ENCODE data around the gene RNF186.
A peak's percentile ranks its signal among the peaks of the same experiment; 100 is the strongest.
"Not testable (repeated sequence)": the region's sequence is repeated elsewhere in the genome, so short reads cannot be mapped to it uniquely, and the experiment has no call there.

Gene RNF186, protein sequence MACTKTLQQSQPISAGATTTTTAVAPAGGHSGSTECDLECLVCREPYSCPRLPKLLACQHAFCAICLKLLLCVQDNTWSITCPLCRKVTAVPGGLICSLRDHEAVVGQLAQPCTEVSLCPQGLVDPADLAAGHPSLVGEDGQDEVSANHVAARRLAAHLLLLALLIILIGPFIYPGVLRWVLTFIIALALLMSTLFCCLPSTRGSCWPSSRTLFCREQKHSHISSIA

DNA sequence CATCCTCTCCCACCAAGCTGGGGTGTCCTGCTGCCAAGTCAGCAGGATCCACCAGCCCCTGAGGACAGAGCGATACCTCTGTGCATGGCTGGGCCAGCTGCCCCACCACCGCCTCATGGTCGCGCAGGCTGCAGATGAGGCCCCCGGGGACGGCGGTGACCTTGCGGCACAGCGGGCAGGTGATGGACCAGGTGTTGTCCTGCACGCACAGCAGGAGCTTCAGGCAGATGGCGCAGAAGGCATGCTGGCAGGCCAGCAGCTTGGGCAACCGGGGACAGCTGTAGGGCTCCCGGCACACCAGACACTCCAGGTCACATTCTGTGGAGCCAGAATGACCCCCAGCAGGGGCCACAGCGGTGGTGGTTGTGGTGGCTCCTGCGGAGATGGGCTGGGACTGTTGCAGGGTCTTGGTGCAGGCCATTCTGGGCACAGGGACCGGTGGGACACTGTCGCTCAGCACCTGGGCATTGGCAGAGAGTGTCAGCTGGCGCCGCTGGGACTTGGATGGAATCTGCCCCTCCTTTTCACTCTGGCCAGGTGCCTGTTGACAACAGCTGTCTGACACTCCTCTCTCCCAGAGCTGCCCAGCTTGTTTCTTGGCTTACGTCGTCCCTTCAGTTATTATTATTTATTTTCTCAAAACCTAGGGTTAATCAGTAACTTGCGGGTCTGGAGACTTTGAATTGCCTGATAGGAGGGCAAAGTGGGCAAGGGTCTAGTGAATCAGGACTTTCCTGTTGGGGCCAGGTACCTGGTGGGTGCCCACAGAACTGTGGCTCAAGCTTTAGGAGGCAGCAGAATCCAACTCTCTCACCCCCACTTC, at the start of gene RNF186:
Gene RNF186, minus strand, starts transcription at position 603 of the 823 bp plus-strand sequence. Its CDS starts 182 bp downstream, at position 421.
- peak; percentile 85 for DNase-seq (ENCODE audit: low spot score)

DNA sequence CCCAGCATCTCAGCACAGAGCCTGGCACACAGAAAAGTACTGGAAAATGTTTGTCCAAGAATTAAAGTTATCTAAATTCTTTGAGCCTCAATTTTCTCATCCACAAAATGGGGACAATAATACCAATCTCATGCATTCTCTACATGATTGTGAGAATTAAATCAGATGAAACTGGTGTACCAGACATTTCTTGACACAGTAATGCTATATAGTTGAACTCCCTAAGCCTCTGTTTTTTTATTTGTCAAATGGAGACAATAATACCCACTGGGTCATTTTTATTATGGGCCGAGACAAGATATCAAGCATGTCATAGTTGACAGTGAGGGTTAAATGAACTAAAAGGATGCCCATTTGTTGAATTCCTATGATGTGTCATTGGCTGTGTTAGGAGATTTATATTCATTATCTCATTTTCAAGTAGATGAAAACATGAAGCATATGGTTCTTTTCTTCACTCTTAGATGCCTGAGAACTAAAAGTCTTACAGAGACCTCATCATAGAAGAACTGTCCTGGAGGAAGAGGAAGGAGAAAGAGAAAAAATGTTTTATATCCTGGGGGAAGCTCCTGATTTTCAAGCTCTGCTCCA, 49.6 kb upstream of the RNF186 start:
- no peak for DNase-seq (ENCODE audit: low spot score)

DNA sequence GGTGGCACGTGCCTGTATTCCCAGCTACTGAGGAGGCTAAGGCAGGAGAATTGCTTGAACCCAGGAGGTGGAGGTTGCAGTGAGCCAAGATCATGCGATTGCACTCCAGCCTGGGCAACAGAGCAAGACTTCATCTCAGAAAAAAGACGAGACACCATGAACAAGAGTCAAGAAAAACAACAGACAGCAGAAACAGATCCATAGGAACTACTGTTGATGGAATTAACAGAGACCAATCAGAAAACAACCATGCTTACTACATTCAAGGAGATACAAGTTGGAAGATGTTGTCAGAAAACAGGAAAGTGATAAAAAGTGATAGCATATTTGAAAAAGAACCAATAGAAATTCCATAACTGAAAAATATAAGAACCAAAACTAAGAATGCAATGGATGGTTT, 47.9 kb upstream of the RNF186 start:
- DNase-seq (ENCODE audit: low spot score), result no peak

DNA sequence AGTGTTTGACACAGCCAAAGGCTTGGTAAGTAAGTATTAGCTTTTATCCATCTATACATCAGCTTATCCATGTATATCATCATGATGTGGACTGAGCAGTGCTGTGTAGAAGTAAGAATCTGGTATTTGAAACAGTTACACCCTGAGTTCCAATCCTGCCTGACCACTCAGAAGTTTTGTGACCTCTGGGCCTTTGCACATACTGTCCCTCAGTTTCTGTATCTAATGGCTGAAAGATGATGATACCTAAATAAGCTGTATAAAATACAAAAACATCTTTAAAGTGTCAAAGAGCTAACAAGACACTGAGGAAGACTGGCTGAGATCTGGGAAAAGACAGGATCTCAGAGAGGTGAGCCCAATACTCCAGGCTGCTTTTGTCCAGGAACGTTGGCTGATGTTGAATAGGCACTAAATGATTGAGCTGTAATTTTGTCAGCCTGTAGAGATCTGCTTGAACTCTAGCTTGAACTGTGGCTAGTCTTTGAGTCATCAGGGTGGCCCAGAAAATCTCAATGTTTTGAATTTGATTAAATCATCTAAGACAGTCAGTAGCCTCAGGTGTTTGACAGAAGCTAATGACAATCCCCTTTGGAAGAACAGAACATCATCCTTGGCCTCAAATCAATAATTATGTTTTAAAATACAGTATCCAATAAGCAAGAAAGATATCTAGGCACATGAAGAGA, 46.9 kb upstream of the RNF186 start:
- no peak for DNase-seq (ENCODE audit: low spot score)

DNA sequence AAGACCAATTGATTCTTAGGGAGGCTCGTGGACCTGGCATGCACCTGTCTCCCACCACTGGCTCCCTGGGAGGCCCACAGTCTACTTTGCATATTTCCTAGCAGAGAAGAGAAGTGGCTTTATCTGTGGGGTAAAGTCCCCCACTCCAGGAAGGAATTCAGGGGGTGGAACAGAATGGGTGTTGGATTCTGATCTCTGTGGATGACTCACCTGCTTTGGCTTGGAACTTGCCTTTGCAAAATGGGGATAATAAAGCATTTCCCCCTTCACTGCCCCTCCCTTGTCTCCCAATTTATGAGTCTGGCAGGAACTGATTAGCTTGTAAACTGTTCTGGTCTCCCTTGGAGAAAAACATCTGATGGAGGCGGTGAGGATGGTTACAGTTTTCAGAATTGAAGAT, 46.0 kb upstream of the RNF186 start:
- DNase-seq (ENCODE audit: low spot score), result peak; percentile 64

DNA sequence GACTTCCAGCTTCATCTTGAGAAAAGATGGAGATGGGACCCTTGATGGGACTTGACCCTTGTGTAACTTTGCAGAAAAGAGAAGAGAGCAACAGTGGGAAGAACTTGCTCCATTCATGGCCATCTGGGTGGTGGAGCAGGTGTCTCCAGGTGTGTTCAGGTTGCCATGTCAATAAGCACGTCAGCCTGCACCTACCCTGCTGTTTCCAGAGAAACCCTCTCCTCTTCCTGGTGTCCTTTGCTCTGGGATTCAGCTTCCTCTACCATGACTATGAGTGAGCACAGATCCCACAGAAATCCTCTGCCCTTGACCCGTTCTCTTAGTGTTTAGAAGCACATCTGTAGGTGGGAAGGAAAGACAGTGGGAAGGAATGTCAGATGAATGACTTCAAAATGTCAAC, 45.3 kb upstream of the RNF186 start:
- peak; percentile 20 for DNase-seq (ENCODE audit: low spot score)

DNA sequence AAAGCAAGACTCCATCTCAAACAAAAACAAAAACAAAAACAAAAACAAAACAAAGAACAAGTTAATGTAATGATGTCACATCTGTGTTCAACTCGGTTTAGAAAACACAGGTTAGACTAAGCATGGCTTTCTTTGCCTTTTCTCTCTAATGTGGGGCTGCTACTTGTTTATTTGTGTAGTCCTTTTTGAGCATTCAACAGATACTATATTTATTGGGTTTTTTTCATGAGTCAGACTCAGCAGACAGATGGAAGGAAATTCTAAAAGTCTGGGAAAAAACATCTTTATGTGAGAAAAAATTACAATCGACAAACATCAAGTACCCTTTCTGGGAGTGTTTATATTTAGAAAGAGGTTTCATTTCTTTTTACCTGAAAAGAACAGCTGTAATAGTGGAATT, 44.8 kb upstream of the RNF186 start:
- DNase-seq (ENCODE audit: low spot score), result no peak

DNA sequence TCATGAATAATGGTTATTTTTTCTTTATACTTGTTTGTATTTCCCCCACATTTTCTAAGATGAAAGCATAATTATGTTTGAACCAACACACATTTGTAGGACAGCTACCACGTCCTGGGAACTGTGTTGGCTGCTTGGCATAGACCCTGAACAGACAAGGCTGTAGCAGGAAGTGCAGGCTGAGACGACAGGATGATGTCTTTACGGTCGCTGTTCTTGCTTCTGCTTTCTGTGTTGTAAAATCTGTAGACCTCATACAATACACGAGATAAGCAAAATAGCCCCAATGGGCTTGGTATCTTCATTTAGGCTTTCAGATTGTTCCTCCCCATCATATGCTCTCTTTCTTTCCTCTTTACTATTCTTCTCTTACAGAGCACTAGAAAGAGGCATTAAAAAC, 43.8 kb upstream of the RNF186 start:
- DNase-seq (ENCODE audit: low spot score), result no peak

DNA sequence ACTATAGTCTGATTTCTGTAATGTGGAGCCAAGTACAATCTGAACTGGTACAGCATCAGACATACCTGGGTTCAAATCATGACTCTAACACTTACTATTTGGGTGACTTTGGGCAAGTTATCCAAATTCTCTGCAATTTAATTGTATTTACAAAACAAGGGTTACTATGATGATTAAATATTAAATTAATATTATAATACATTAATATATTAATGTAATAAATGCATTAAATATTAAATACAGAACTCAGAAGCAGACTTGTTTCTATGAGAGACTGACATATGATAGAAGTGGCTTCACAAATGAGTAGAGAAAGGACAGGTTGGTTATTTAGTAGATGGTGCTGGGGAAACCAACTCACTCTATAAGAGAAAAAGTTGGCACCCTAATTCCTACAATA, 39.8 kb upstream of the RNF186 start:
- DNase-seq (ENCODE audit: low spot score), result no peak

DNA sequence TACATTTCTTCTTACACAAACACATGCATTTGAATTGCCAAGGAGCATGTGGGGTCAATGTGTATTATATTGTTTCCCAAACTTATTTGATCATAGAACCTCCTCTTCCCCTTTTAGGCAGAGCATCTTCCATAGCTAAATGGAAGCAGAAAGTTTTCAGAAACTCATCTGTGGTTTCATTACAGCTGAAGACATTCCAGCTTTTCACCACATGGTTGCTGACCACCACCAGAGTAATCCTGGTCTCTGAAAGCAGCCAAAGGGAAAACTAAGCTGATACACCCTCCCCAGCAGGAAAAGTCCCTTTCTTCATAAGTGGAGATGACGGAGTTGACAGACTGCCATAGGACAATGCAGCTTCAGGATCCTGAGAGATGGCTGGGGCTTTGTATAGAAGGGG, 37.0 kb upstream of the RNF186 start:
- DNase-seq (ENCODE audit: low spot score), result no peak

DNA sequence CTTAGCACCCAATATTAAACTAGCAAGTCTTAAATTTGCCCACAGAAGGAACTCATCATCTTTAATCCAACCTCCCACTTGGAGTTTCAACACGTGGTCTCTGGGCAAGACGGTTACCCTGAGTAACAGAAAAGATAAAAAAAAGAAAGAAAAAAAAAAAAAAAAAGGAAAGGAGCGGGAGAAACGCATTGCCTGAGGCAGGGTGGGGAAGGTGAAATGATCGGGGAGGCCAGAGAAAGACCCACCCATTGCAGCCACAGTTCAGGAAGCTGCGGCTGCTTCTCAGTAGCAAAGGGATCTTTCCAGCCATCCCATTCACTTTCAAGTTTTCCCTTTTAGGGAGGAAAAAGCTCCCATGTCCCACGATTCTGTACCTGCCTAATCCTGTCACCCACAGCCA, 35.1 kb upstream of the RNF186 start:
- no peak for DNase-seq (ENCODE audit: low spot score)

DNA sequence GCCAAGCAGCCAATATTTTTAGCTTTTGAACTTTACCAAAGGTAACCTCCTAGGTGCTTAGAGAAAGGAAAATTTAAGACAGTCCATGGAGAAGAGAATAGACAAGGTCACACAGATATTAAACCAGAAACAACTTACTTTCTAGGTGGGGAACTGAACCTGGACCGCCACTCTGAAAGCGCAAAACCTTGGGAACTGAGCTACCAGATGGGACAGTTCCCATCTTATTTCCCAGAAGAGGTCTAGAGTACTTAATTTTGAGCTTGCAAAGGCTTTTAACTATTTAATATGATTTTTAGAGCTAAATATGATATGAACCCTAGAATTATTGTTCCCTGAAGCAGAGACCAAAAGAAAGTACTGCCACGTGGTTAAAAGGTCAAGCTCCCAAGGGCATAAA, 34.2 kb upstream of the RNF186 start:
- DNase-seq (ENCODE audit: low spot score), result not testable (repeated sequence)

DNA sequence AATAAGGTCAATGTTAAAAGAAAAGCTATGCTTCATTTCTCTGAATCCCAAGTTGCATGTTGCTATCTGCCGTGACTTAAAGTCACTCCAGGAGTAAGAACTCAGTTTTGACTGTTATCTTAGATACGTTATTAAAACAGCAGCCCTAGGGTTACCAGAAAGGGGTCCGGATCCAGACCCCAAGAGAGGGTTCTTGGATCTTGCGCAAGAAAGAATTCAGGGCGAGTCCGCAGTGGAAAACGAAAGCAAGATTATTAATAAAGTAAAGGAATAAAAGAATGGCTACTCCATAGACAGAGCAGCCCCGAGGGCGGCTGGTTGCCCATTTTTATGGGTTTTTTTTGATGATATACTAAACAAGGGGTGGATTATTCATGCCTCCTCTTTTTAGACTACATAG, 32.3 kb upstream of the RNF186 start:
- DNase-seq (ENCODE audit: low spot score), result not testable (repeated sequence)

DNA sequence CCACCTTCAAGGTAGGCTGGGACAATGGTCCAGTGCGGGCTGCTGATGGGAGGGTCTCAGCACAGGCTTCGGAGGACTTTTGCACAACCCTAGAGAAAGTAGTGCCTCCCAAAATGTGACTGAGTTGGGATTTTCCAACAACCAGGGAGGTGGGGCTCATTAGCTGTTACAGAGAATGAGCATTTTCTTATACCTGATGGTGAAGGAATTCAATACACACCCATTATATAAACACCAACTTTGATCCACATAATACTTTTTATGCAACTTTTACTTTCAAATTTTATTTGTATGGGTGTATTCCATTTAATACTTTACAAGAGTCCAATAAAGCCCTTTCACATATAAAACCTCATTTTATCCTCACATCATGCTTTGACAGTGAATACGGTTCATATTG, 31.3 kb upstream of the RNF186 start:
- DNase-seq (ENCODE audit: low spot score), result no peak

DNA sequence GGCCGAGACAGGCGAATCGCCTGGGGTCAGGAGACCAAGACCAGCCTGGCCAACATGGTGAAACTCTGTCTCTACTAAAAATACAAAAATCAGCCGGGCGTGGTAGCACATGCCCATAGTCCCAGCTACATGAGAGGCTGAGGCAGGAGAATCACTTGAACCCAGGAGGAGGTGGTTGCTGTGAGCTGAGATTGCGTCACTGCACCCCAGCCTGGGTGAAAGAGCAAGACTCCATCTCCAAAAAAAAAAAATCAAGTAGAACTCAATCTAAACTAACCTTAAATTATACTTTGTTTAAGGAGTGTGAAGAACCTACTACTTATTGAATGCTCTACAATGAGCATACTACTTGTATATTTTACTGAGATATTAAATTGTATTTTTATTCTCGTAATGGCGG, 30.5 kb upstream of the RNF186 start:
- DNase-seq (ENCODE audit: low spot score), result no peak

DNA sequence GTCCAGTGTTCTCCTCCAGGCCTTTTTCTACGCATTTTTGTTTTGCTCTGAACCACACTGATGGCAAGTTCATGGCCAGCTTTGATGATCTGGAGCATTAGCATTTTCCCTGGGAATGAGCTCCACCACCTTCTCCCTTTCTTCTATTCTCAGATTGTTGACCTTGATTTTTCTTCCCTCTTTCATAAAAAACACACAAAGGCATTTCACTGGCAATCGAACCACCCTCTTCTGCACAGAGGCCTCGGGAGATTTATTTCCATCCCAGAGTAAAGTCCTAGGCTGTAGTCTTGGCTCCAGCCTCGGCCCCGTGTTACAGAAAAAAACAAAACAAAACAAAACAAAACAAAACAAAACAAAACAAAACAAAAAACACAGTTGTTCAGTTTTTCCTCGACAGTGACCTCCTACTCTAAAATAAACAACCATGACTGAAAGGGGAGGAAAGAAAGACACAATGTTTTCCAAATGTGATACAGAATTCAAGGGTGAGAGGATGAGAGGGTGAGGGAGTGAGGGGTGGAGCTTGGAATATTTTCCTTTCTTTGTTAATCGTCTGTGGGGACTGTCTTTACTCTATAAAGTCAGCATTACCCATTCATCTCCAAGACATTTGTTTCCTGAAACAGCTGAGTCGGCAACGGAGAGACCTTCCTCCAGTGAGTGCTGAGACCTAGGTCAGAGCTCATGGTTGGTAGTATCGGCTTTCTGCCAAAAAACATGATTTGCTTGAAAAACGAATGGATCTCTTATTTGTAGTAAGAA, 29.8 kb upstream of the RNF186 start:
- DNase-seq (ENCODE audit: low spot score), result no peak

DNA sequence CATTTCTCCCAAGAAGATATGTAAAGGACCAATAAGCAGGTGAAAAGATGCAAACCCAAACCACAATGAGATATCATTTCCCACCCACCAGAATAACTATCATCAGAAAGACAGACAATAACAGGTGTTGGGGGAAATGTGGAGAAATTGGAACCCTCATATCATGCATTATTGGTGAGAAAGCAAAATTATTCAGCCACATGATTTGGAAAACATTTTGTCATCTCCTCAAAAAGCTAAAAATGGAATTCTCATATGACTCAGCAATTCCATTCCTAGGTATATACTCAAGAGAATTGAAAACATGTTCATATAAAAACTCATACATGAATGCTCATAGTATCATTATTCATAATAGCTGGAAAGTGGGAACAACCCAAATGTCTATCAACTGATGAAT, 25.1 kb upstream of the RNF186 start:
- no peak for DNase-seq (ENCODE audit: low spot score)

DNA sequence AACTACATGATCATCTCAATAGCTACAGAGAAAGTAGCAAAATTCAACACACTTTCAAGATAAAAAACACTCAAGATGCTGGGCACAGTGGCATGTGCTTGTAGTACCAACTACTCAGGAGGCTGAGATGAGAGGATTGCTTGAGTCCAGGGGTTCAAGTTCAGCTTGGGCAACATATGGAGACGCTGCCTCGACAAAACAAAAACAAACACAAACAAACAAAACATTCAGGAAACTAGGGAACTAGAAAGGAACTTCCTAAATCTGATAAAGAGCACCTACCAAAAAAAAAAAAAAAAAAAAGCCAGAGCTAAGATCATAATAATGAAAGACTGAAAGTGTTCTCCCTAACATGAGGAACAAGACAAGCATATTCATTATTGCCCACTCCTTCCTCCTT, 22.8 kb upstream of the RNF186 start:
- no peak for DNase-seq (ENCODE audit: low spot score)

DNA sequence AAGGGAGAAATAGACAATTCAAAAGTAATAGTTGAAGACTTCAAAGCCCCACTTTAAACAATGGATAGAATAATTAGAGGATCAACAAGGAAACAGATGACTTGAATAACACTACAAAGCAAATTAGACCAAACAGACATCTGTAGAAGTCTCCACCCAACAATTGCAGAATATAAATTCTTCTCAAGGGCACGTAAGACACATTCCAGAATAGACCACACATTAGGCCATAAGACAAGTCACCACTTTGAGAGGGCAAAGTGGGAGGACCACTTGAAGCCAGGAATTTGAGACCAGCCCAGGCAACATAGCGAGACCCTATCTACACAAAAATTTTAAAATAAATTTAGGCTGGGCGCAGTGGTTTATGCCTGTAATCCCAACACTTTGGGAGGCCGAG, 20.5 kb upstream of the RNF186 start:
- DNase-seq (ENCODE audit: low spot score), result peak; percentile 10

DNA sequence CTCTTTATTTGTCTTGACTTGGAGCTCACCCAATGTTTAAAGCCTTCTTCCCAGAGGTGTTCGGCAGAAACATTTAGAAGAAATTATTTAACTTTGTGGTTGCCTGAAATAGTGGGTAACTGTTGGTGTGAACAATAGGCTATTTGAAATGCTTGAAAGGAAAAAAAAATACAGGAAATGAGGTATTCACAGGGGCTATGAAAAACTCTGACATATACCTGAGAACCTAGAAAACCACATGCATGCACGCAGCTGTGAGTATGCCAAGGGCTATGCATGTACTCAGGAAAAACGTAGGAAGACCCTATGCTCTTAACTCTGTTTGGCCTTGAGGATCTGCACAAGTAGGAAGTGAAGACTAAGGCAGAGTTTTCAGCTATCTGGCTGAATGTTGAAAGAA, 16.4 kb upstream of the RNF186 start:
- no peak for DNase-seq (ENCODE audit: low spot score)

DNA sequence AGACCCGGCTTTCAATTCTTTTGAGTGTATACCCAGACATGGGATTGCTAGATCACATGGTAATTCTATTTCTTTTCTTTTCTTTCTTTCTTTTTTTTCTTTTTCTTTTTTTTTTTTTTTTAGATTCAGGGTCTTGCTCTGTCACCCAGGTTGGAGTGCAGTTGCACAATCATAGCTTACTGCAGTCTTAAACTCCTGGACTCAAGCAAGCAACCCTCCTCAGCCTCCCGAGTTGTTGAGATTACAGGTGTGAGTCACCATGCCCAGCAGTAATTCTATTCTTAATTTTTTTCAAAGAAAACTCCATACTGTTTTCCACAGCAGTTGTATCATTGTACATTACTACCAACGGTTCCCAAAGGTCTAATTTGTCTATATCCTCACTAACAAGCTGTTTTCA, 13.5 kb upstream of the RNF186 start:
- DNase-seq (ENCODE audit: low spot score), result no peak

DNA sequence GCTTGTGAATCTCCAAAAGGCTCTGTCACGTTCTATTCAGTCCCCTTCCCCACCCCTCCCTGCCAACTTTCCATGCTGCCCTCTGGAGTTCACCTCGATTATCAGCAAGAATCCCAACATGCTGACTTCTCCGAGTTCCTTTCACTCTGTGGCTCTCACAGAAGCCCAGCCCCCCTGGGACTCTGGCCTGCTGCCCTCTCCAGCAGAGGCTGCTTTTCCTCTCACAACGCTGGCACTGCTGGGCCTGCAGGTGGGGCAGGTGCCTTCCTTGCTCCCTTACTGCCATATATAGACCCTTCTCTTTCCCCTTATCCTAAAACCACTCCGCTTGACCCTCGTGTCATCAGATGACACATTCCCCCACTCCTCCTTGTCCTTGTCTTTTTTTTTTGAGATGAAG, 10.2 kb upstream of the RNF186 start:
- no peak for DNase-seq (ENCODE audit: low spot score)
